HG03139 (cell line): ENCODE data around the gene MBNL1.
"Not testable (repeated sequence)": the region's sequence is repeated elsewhere in the genome, so short reads cannot be mapped to it uniquely, and the experiment has no call there.

Experiments used
- ATAC-seq: cut with Tn5 transposase; IDR thresholded peaks from one replicate; pipeline ENCODE4 v1.9.1; 2021; ENCODE audit not compliant: unreplicated experiment

The MBNL1 gene

GRCh38 chr3:152317184-152317583 is 48.5 kb downstream of the MBNL1 start:
- no peak for ATAC-seq

- no peak for ATAC-seq
Observed at GRCh38 chr3:152317956-152318355, 49.2 kb downstream of the MBNL1 start.

GRCh38 chr3:152318512-152318911 is 49.8 kb downstream of the MBNL1 start:
- no peak for ATAC-seq

- ATAC-seq = no peak
Observed at GRCh38 chr3:152319256-152319655, 50.5 kb downstream of the MBNL1 start.

- ATAC-seq = no peak
Observed at GRCh38 chr3:152319831-152320617, 51.3 kb downstream of the MBNL1 start.

GRCh38 chr3:152321200-152321954 is 52.6 kb downstream of the MBNL1 start:
- ATAC-seq = no peak

GRCh38 chr3:152321955-152322377 is 53.2 kb downstream of the MBNL1 start:
- ATAC-seq = no peak

GRCh38 chr3:152322756-152323155 is 54.0 kb downstream of the MBNL1 start:
- peak; percentile 63 for ATAC-seq

GRCh38 chr3:152323834-152324233 is 55.1 kb downstream of the MBNL1 start:
- peak; percentile 73 for ATAC-seq

GRCh38 chr3:152325136-152325535 is 56.4 kb downstream of the MBNL1 start:
- no peak for ATAC-seq

GRCh38 chr3:152327203-152327602 is 58.5 kb downstream of the MBNL1 start:
- no peak for ATAC-seq

- no peak for ATAC-seq
Observed at GRCh38 chr3:152328841-152329240, 60.1 kb downstream of the MBNL1 start.

- no peak for ATAC-seq
Observed at GRCh38 chr3:152330559-152330958, 61.8 kb downstream of the MBNL1 start.

- ATAC-seq = no peak
Observed at GRCh38 chr3:152331018-152331541, 62.4 kb downstream of the MBNL1 start.

- ATAC-seq = no peak
Observed at GRCh38 chr3:152331998-152332397, 63.3 kb downstream of the MBNL1 start.

GRCh38 chr3:152333928-152334327 is 65.2 kb downstream of the MBNL1 start:
- no peak for ATAC-seq

- ATAC-seq = no peak
Observed at GRCh38 chr3:152334761-152335160, 66.0 kb downstream of the MBNL1 start.

GRCh38 chr3:152335273-152335672 is 66.5 kb downstream of the MBNL1 start:
- ATAC-seq = no peak

GRCh38 chr3:152337337-152337736 is 68.6 kb downstream of the MBNL1 start:
- ATAC-seq = not testable (repeated sequence)

- no peak for ATAC-seq
Observed at GRCh38 chr3:152338159-152338720, 69.5 kb downstream of the MBNL1 start.

GRCh38 chr3:152339881-152340505 is 71.3 kb downstream of the MBNL1 start:
- no peak for ATAC-seq
